ENCODE data around the gene FANCE. TPM values are rescaled to one million over a fixed set of nuclear protein-coding genes. Genes with fewer than 3 reads are reported as not detected.
A peak's percentile ranks its signal among the peaks of the same experiment; 100 is the strongest.

The FANCE gene
- total RNA-seq, 4 donors from 2014 or later, result 2.6 to 5.0 (median 3.8) TPM

- Histone ChIP-seq H3K36me3 (peaks cover 0 to 100% of the 10 kb centered on the region in 2 donors), H3K4me1 (peaks cover 0 to 45% (median 0%) of the 10 kb centered on the region in 3 donors), H3K27me3 (no peaks in the 10 kb centered on the region), H3K9me3 (no peaks in the 10 kb centered on the region), H3K4me3 (no peak overlapping the region), H3K27ac (peak overlapping the region in 2 of 4 donors; percentile 18 to 34)
- no peak for TF ChIP-seq POLR2AphosphoS5 (IDR thresholded peaks at IDR 0.05)
- no peak for TF ChIP-seq EP300 (IDR thresholded peaks at IDR 0.05)
- TF ChIP-seq, protein P1, sequence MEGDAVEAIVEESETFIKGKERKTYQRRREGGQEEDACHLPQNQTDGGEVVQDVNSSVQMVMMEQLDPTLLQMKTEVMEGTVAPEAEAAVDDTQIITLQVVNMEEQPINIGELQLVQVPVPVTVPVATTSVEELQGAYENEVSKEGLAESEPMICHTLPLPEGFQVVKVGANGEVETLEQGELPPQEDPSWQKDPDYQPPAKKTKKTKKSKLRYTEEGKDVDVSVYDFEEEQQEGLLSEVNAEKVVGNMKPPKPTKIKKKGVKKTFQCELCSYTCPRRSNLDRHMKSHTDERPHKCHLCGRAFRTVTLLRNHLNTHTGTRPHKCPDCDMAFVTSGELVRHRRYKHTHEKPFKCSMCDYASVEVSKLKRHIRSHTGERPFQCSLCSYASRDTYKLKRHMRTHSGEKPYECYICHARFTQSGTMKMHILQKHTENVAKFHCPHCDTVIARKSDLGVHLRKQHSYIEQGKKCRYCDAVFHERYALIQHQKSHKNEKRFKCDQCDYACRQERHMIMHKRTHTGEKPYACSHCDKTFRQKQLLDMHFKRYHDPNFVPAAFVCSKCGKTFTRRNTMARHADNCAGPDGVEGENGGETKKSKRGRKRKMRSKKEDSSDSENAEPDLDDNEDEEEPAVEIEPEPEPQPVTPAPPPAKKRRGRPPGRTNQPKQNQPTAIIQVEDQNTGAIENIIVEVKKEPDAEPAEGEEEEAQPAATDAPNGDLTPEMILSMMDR (IDR thresholded peaks at IDR 0.05), result no peak
- WGBS, 2 donors (ENCODE audit: low coverage in 1 of 2), result no CpG with 5 or more reads among the region's 4 CpGs
- ATAC-seq, result no peak
Observed at GRCh38 chr6:35475573-35475972, 23.4 kb downstream of the FANCE start.

- H3K4me1 ChIP-seq, result peaks cover 0 to 45% (median 0%) of the 10 kb centered on the region in 3 donors
- H3K9me3 ChIP-seq, result no peaks in the 10 kb centered on the region
- H3K27ac ChIP-seq, result no peak overlapping the region
- 81% methylated on average over 6 of the region's 14 CpGs; no CpG with 5 or more reads in 1 of the 2 donors for WGBS, 2 donors (ENCODE audit: low coverage in 1 of 2)
- H3K4me3 ChIP-seq, result no peak overlapping the region
- no peaks in the 10 kb centered on the region for H3K27me3 ChIP-seq
- TF ChIP-seq EP300 (IDR thresholded peaks at IDR 0.05), result no peak
- TF ChIP-seq, protein P1 (IDR thresholded peaks at IDR 0.05), result no peak
- TF ChIP-seq POLR2A (IDR thresholded peaks at IDR 0.05), result no peak
- no peak for TF ChIP-seq POLR2AphosphoS5 (IDR thresholded peaks at IDR 0.05)
- H3K36me3 ChIP-seq, result peaks cover 0 to 99% of the 10 kb centered on the region in 2 donors
- no peak for ATAC-seq
Observed at GRCh38 chr6:35476004-35476403, 23.9 kb downstream of the FANCE start.

GRCh38 chr6:35477028-35477427 lies 24.9 kb downstream of the FANCE start:
- no peak for ATAC-seq
- Histone ChIP-seq H3K27me3 (no peaks in the 10 kb centered on the region), H3K9me3 (no peaks in the 10 kb centered on the region), H3K4me3 (no peak overlapping the region), H3K27ac (no peak overlapping the region), H3K36me3 (peaks cover 0 to 94% of the 10 kb centered on the region in 2 donors), H3K4me1 (peaks cover 0 to 45% (median 0%) of the 10 kb centered on the region in 3 donors)
- no CpG with 5 or more reads among the region's 8 CpGs for WGBS, 2 donors (ENCODE audit: low coverage in 1 of 2)
- TF ChIP-seq POLR2AphosphoS5 (IDR thresholded peaks at IDR 0.05), result no peak
- no peak for TF ChIP-seq POLR2A (IDR thresholded peaks at IDR 0.05)
- TF ChIP-seq EP300 (IDR thresholded peaks at IDR 0.05), result no peak
- TF ChIP-seq, protein P1 (IDR thresholded peaks at IDR 0.05), result no peak

DNA sequence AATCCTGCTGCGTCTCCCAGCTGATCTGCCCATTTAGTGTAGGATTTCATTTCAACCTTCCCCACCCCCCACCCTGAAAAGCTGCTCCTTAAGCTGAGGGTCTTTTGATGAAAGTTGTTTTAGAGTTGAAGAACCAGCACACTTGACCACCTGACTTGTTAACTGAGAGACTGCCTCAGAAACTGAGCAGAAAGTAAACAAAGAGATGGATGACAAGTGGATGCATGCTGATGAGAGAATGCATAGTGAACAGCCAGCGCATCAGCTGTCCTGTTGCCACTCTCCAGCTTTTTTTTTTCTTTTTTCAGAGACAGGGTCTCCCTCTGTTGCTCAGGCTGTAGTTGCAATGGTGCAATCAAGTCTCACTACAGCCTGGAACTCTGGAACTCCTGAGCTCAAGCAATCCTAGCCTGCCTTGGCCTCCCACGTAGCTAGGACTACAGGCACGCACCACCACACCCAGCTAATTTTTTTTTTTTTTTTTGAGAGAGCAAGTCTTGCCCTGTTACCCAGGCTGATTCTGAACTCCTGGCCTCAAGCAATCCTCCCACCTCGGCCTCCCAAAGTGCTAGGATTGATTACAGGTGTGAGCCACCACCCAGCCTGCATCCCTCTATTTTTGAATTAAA lies 25.5 kb downstream of the FANCE start:
- H3K9me3 ChIP-seq, result no peaks in the 10 kb centered on the region
- TF ChIP-seq EP300 (IDR thresholded peaks at IDR 0.05), result no peak
- TF ChIP-seq POLR2A (IDR thresholded peaks at IDR 0.05), result no peak
- no peak for TF ChIP-seq POLR2AphosphoS5 (IDR thresholded peaks at IDR 0.05)
- TF ChIP-seq, protein P1 (IDR thresholded peaks at IDR 0.05), result no peak
- H3K27me3 ChIP-seq, result no peaks in the 10 kb centered on the region
- 93 to 95% methylated on average over 4 of the region's 5 CpGs for WGBS, 2 donors (ENCODE audit: low coverage in 1 of 2)
- peaks cover 0 to 92% of the 10 kb centered on the region in 2 donors for H3K36me3 ChIP-seq
- no peak for ATAC-seq
- H3K4me1 ChIP-seq, result peaks cover 0 to 43% (median 0%) of the 10 kb centered on the region in 3 donors
- H3K27ac ChIP-seq, result peak overlapping the region in 1 of 4 donors; percentile 29
- no peak overlapping the region for H3K4me3 ChIP-seq

DNA sequence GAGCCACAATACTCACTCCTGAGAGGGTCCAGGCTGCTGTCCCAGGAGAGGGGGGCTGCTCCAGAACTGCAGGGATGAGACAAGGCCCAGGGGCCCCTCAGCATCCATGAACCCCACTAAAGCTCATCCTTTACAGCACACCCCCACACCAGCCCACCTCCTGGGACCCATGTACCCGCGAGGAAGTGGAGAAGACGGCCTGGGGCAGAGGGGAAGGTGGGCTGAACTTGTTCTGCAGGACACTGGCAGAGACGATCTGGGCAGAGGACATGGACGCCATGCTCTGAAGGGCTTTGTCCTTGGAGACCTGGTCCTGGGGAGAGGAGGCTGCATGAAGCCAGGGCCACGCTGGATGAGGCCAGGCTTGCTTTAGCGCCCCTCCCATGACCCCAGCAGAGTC lies 26.1 kb downstream of the FANCE start:
- ATAC-seq, result no peak
- Histone ChIP-seq H3K27ac (peak overlapping the region in 1 of 4 donors; percentile 29), H3K4me3 (no peak overlapping the region), H3K4me1 (peaks cover 0 to 43% (median 0%) of the 10 kb centered on the region in 3 donors), H3K9me3 (no peaks in the 10 kb centered on the region), H3K27me3 (no peaks in the 10 kb centered on the region), H3K36me3 (peaks cover 0 to 92% of the 10 kb centered on the region in 2 donors)
- TF ChIP-seq, protein P1 (IDR thresholded peaks at IDR 0.05), result no peak
- TF ChIP-seq POLR2AphosphoS5 (IDR thresholded peaks at IDR 0.05), result peak; percentile 2
- WGBS, 2 donors (ENCODE audit: low coverage in 1 of 2), result 84% methylated on average over 6 of the region's 7 CpGs; no CpG with 5 or more reads in 1 of the 2 donors

Data from gastroesophageal sphincter (tissue), 4 donors.